Loucy (cell line): ENCODE measurements around the gene KRT80.

ENCODE experiments used
- EZH2phosphoT487 ChIP-seq: fragments of 200-600 bp; IDR thresholded peaks from 2 replicates; pipeline ENCODE4 v1.6.1; 2018; ENCODE audit warnings: antibody characterized with exemption, mild to moderate bottlenecking, moderate library complexity, borderline replicate concordance
- TF ChIP-seq, protein P1 (sequence below): fragments of 200-600 bp; sonication (generic); conservative IDR thresholded peaks from 2 replicates; pipeline ENCODE4 v1.5.1; 2014; ENCODE audit warnings: mild to moderate bottlenecking, antibody characterized with exemption, low read length

DNA sequence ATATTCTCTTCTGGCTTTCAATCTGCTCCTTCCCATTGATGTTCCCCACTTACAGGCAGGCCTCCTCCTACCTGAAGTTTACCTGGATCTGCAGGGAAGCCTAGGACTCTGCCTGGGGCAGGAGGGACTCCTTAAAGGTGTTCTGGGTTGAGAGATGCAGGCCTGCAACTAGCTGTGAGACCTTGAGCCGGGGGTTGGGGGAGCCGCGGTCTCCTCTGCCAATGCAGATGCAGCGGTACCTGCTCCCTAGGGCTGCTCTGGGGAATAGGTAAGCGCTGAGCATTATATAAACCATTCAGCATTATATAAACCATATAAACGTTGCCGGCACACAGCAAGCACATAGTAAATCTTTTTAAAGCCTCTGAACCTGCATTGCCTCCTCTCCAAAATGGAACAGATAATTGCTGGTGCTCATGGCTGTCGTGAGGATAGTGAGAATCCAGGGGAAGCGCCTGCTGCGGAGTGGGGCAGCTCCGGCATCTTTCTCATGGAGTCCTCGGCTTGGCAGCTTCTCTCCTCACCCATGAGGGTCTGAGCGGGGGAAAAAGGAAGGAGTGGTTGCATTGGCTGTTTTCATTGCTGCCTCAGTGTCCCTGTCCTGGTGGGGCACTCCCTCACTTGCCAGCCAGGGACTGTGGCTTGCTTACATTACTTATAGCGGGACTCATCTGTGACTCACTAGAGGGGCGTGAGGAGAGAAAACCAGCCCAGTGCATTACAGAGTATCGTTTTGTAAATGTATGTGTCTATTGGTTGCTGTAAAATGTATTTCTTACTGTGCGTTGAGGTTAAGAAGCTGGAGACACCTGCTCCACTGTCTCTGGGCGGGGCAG is 12.5 kb upstream of the KRT80 start:
- TF ChIP-seq, protein P1, sequence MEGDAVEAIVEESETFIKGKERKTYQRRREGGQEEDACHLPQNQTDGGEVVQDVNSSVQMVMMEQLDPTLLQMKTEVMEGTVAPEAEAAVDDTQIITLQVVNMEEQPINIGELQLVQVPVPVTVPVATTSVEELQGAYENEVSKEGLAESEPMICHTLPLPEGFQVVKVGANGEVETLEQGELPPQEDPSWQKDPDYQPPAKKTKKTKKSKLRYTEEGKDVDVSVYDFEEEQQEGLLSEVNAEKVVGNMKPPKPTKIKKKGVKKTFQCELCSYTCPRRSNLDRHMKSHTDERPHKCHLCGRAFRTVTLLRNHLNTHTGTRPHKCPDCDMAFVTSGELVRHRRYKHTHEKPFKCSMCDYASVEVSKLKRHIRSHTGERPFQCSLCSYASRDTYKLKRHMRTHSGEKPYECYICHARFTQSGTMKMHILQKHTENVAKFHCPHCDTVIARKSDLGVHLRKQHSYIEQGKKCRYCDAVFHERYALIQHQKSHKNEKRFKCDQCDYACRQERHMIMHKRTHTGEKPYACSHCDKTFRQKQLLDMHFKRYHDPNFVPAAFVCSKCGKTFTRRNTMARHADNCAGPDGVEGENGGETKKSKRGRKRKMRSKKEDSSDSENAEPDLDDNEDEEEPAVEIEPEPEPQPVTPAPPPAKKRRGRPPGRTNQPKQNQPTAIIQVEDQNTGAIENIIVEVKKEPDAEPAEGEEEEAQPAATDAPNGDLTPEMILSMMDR: no peak
- TF ChIP-seq EZH2phosphoT487: no peak
